Activated naive CD4-positive, alpha-beta T cell treated with anti-CD3 and anti-CD28 coated beads, Interleukin-2, amount 50 U/mL, for 72 hours (primary cell): ENCODE measurements around the gene PREX1. TPM values are rescaled to one million over a fixed set of nuclear protein-coding genes. Genes with fewer than 3 reads are reported as not detected.
A peak's percentile ranks its signal among the peaks of the same experiment; 100 is the strongest.

Experiments
- ATAC-seq, 2 donors: fragments of 150-1000 bp; cut with Tn5 transposase; 2 replicates each; pipeline ENCODE4 v1.10.0; 2021; ENCODE audit warnings: mild to moderate bottlenecking in 2 of 2, moderate library complexity in 2 of 2
- DNase-seq, 2 donors: peaks; one replicate each; pipeline ENCODE4 v3.0.0; 2021 to 2022; ENCODE audit warnings: low spot score in 2 of 2
- H3K27ac Mint-ChIP-seq, 2 donors: one replicate each; pipeline ENCODE4 v1.8.0; 2022; ENCODE audit warnings: mild to moderate bottlenecking in 2 of 2, mixed read lengths in 2 of 2
- H3K36me3 Mint-ChIP-seq, 2 donors: one replicate each; pipeline ENCODE4 v1.8.0; 2022; ENCODE audit warnings: mixed read lengths in 2 of 2
- H3K9me3 Mint-ChIP-seq, 2 donors: one replicate each; pipeline ENCODE4 v1.8.0; 2022; ENCODE audit warnings: mixed read lengths in 2 of 2
- total RNA-seq, 2 donors: library from RNA; stranded (reverse); gene quantifications; one replicate each; pipeline ENCODE4 v1.2.3, GENCODE V29; 2022

Gene PREX1
- total RNA-seq, 2 donors from 2014 or later: 30.6 to 51.8 TPM

- ATAC-seq (no peak), DNase-seq (no peak)
- Mint-ChIP-seq H3K9me3 (peaks cover 4 to 16% of the 10 kb centered on the region in 2 donors), H3K36me3 (peaks cover 4 to 26% of the 10 kb centered on the region in 2 donors), H3K27ac (no peak overlapping the region)
Measured at GRCh38 chr20:48809673-48810072, 18.1 kb downstream of the PREX1 start.

- Mint-ChIP-seq H3K27ac (no peak overlapping the region), H3K9me3 (peaks cover 4 to 21% of the 10 kb centered on the region in 2 donors), H3K36me3 (peaks cover 4 to 26% of the 10 kb centered on the region in 2 donors)
- DNase-seq (no peak), ATAC-seq (no peak)
Measured at GRCh38 chr20:48808382-48809034, 19.3 kb downstream of the PREX1 start.

- ATAC-seq: no peak
- peaks cover 4 to 26% of the 10 kb centered on the region in 2 donors for H3K36me3 Mint-ChIP-seq
- peaks cover 4 to 21% of the 10 kb centered on the region in 2 donors for H3K9me3 Mint-ChIP-seq
Measured at GRCh38 chr20:48807586-48808381, 20.0 kb downstream of the PREX1 start.

GRCh38 chr20:48807051-48807450 lies 20.7 kb downstream of the PREX1 start:
- DNase-seq (no peak), ATAC-seq (no peak)
- Mint-ChIP-seq H3K9me3 (peaks cover 4 to 21% of the 10 kb centered on the region in 2 donors), H3K36me3 (peaks cover 4 to 26% of the 10 kb centered on the region in 2 donors), H3K27ac (no peak overlapping the region)

More at GRCh38 chr20:48807586-48808381, 20.0 kb downstream of the PREX1 start:
- no peak for DNase-seq
- no peak overlapping the region for H3K27ac Mint-ChIP-seq

- no peak for ATAC-seq
- no peak for DNase-seq
- Mint-ChIP-seq H3K36me3 (peaks cover 4 to 26% of the 10 kb centered on the region in 2 donors), H3K27ac (no peak overlapping the region), H3K9me3 (peaks cover 4 to 21% of the 10 kb centered on the region in 2 donors)
Measured at GRCh38 chr20:48805716-48806115, 22.1 kb downstream of the PREX1 start.

- Mint-ChIP-seq H3K36me3 (peaks cover 4 to 26% of the 10 kb centered on the region in 2 donors), H3K9me3 (peaks cover 4 to 21% of the 10 kb centered on the region in 2 donors), H3K27ac (no peak overlapping the region)
- no peak for DNase-seq
- ATAC-seq: no peak
Measured at GRCh38 chr20:48805286-48805685, 22.5 kb downstream of the PREX1 start.

DNA sequence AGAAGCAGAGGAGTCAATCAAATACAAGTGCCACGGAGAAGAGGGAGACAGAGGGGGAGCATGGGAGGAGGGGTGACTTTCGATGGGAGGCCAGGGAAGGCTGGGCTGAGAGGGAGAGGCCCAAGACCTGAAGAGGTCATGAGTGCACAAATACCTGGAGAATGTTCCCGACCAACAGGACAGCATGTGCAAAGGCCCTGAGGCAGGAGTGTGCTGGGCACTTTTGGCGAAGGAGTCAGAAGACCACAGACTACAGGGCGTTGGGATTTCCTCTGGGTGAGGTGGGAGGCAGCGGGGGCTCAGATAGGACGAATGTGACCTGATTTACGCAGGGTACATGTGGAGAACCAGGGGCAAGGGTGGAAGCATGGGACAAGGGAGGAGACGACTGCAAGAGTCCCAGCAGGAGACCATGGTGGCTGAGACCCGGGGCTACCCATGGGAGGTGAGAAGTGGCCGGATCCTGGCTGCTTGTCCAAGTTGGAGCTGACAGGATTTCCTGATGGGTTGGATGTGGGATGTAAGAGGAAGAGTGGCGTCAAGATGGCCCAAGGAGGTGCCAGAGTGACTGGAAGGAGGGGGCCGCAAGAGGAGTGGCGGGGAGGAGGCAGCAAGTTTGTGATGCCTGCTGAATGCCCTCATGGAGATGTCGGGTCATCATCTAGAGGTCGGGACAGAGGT lies 23.4 kb downstream of the PREX1 start:
- Mint-ChIP-seq H3K27ac (peak overlapping the region in 1 of 2 donors; percentile 90), H3K36me3 (peaks cover 4 to 26% of the 10 kb centered on the region in 2 donors), H3K9me3 (peaks cover 4 to 21% of the 10 kb centered on the region in 2 donors)
- DNase-seq (no peak), ATAC-seq (no peak)

- Mint-ChIP-seq H3K36me3 (peaks cover 4 to 19% of the 10 kb centered on the region in 2 donors), H3K27ac (peak overlapping the region in 1 of 2 donors; percentile 15), H3K9me3 (peaks cover 0 to 14% of the 10 kb centered on the region in 2 donors)
- DNase-seq: no peak
- ATAC-seq: no peak
Measured at GRCh38 chr20:48803176-48804053, 24.4 kb downstream of the PREX1 start.

DNA sequence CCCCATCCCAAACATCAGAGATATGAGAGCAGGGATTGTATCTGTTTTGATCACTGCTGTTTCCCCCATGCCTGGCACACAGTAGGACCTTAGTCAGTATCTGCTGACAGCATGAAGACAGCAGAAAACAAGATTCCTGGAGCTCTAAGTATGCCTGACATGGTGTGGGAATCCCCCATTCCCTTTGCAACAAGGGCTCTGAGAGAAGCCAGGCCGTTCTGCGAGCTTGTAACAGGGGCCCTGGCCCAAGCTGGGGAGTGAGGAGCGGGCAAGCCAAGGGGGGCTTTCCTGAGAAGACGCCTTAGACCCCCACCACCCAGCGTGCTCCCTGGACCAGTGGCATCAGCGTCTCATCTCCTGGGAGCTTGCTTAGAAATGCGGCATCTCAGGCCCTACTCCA lies 25.2 kb downstream of the PREX1 start:
- DNase-seq (no peak), ATAC-seq (no peak)
- Mint-ChIP-seq H3K9me3 (peaks cover 0 to 14% of the 10 kb centered on the region in 2 donors), H3K27ac (peak overlapping the region in 1 of 2 donors; percentile 15), H3K36me3 (peaks cover 4 to 15% of the 10 kb centered on the region in 2 donors)

GRCh38 chr20:48802216-48802615 lies 25.6 kb downstream of the PREX1 start:
- H3K9me3 Mint-ChIP-seq: peaks cover 0 to 12% of the 10 kb centered on the region in 2 donors
- peak overlapping the region; percentile 2 to 15 for H3K27ac Mint-ChIP-seq
- DNase-seq (no peak), ATAC-seq (no peak)
- H3K36me3 Mint-ChIP-seq: peaks cover 4 to 11% of the 10 kb centered on the region in 2 donors

- Mint-ChIP-seq H3K9me3 (peaks cover 0 to 4% of the 10 kb centered on the region in 2 donors), H3K27ac (no peak overlapping the region), H3K36me3 (peaks cover 0 to under 1% of the 10 kb centered on the region in 2 donors)
- DNase-seq (no peak), ATAC-seq (no peak)
Measured at GRCh38 chr20:48801197-48801596, 26.6 kb downstream of the PREX1 start.

DNA sequence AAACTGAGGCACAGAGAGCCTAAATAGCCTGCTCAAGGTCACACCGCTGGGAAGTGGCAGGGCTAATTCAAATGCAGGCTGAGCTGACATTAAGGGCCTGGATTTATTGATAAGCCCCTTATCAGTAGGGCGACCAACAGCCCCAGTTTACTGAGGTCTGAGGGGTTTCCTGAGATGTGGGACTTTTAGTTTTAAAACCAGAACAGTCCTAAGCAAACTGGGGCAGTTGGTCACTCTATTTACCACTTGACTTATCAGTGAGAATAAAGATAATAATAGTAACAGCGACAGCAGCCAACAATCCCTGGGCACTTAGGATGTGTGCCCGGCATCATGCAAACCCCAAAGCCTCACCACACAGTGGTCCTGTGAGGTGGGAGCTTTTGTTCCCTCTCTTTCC lies 27.6 kb downstream of the PREX1 start:
- Mint-ChIP-seq H3K9me3 (peaks cover 0 to 4% of the 10 kb centered on the region in 2 donors), H3K27ac (no peak overlapping the region), H3K36me3 (no peaks in the 10 kb centered on the region)
- DNase-seq: no peak
- ATAC-seq: no peak

DNA sequence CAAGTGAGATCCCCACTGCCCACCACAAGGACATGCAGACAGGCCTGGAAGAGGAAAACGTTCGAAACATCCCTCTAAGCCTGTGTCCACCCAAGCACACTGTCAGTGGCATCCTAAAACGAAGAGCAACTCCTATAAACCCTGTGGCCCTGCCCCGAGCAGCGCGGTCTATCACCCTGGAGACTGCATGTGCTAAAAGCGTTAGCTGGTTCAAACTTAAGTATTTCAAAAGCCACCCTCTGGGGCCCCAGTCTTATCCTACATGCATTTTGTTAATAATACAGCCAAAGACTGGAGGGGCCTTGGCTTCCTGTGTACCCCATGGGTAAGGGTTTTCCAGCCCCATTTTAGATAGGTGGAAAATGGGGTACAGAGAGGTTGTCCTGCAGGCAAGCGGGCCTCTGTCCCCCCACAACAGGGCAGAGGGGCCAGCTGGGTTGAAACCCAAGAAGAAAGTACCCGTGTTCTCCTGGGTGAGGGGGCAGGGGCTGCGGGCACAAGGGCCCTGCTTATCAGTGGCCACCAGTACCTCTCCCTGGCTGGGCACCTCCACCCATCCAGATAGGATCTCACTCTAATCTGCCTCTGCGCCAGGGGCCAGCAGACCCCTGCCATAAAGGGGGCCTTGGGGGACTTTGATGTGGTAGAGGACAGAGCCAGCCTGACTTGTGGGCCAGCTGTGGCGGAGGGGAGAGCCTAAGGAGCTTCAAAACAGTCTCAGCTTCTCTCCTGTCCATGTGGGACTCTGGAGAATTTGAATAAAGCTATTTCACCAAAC lies 28.3 kb downstream of the PREX1 start:
- no peak for ATAC-seq
- peaks cover 0 to 4% of the 10 kb centered on the region in 2 donors for H3K9me3 Mint-ChIP-seq
- H3K27ac Mint-ChIP-seq: no peak overlapping the region
- DNase-seq: no peak
- H3K36me3 Mint-ChIP-seq: no peaks in the 10 kb centered on the region

DNA sequence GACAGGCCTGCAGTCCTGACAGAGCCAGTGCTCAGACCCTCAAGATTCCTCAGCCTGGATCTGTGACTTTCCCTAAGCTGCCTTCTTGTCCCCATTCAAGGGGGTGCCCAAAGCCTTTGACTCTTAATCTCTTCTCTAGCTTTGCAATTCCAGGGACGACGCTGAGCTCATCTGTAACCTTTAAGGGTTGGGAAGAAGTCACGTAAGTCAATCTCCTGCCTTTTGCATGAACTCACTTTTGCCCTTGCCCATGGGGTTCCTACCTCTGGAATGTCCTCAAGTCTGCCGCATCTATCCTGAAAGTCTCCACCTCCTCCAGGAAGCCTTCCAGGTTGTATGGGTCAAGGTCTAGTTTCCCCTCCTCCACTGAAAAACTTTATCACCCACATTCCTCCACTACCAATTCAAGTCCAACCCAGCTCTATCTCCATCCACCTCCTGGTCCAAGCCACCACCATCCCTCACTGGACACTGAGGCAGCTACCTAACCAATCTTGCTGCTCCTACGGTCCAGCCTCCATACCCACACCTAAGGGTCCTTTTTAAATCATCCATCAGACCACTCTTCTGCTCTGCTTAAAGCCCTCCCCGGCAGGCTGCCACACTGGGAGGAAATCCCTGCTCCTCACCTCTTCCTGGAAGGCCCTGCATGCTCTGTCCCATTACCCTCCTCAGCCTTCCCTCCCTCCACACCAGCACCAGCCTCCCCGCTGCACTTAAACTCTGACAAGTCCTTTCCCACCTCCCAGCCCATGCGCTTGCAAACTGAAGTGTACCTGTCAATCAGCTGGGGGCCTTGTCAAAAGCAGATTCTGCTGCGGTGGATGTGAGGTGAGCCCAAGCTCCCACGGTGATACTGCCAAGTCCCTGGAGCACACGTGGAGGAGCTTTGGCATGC lies 29.7 kb downstream of the PREX1 start:
- Mint-ChIP-seq H3K9me3 (no peaks in the 10 kb centered on the region), H3K36me3 (no peaks in the 10 kb centered on the region), H3K27ac (peak overlapping the region; percentile 47 to 52)
- ATAC-seq (no peak), DNase-seq (no peak)
